Neural crest cell (in vitro differentiated cells): Measurements from ENCODE around the gene NPAT. TPM values are rescaled to one million over a fixed set of nuclear protein-coding genes. Genes with fewer than 3 reads are reported as not detected.
"Not testable (repeated sequence)": the region's sequence is repeated elsewhere in the genome, so short reads cannot be mapped to it uniquely, and the experiment has no call there.

Experiments
- DNase-seq: peaks from one replicate; pipeline ENCODE4 v3.0.0; 2021; ENCODE audit warnings: low read depth, mixed read lengths, low spot score
- H3K27ac Mint-ChIP-seq: one replicate; pipeline ENCODE4 v1.8.0; 2021; ENCODE audit warnings: mild to moderate bottlenecking, mixed read lengths; ENCODE audit not compliant: unreplicated experiment
- H3K27me3 Mint-ChIP-seq: 2 replicates; pipeline ENCODE4 v1.8.0; 2021; ENCODE audit warnings: low read depth, mild to moderate bottlenecking, mixed read lengths
- H3K36me3 Mint-ChIP-seq: 2 replicates; pipeline ENCODE4 v1.8.0; 2021; ENCODE audit warnings: low read depth, mild to moderate bottlenecking, mixed read lengths
- H3K4me1 Mint-ChIP-seq: 2 replicates; pipeline ENCODE4 v1.8.0; 2021; ENCODE audit warnings: mixed read lengths
- H3K4me3 Mint-ChIP-seq: one replicate; pipeline ENCODE4 v1.8.0; 2021; ENCODE audit warnings: mild to moderate bottlenecking, mixed read lengths
- H3K9me3 Mint-ChIP-seq: 2 replicates; pipeline ENCODE4 v1.8.0; 2021; ENCODE audit warnings: mixed read lengths
- total RNA-seq: library from RNA; stranded (reverse); gene quantifications from 2 replicates; pipeline ENCODE4 v1.2.1, GENCODE V29; 2021
- TF ChIP-seq, protein P1 (sequence below): fragments of 200-600 bp; sonication (generic); conservative IDR thresholded peaks from 2 replicates; pipeline ENCODE4 v1.5.0; 2021; ENCODE audit warnings: antibody characterized with exemption, mild to moderate bottlenecking

The NPAT gene
- total RNA-seq, 1 donor from 2014 or later, result 14.5 TPM

DNA sequence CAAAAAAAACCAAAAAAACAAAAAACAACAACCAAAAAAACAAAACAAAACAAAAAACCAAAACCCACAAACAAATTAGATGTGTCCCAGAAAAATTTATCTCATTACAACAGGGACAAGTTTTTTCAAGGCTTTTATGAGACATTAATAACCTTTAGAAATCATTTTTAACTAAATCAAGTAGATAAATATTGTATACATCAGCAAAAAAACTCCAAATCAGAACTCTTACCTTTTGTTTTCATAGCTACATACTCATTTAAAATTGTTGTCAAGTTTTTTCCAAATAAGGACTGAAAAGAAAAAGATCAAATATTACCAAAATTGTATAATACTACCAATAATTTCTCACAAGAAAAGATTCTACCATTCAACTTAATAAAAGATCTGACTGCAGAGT, 28.7 kb downstream of the NPAT start:
- Mint-ChIP-seq H3K9me3 (no peaks in the 10 kb centered on the region), H3K36me3 (peaks cover 13% of the 10 kb centered on the region), H3K4me3 (no peak overlapping the region), H3K27me3 (no peaks in the 10 kb centered on the region), H3K27ac (no peak overlapping the region), H3K4me1 (no peaks in the 10 kb centered on the region)
- no peak for DNase-seq
- TF ChIP-seq, protein P1, sequence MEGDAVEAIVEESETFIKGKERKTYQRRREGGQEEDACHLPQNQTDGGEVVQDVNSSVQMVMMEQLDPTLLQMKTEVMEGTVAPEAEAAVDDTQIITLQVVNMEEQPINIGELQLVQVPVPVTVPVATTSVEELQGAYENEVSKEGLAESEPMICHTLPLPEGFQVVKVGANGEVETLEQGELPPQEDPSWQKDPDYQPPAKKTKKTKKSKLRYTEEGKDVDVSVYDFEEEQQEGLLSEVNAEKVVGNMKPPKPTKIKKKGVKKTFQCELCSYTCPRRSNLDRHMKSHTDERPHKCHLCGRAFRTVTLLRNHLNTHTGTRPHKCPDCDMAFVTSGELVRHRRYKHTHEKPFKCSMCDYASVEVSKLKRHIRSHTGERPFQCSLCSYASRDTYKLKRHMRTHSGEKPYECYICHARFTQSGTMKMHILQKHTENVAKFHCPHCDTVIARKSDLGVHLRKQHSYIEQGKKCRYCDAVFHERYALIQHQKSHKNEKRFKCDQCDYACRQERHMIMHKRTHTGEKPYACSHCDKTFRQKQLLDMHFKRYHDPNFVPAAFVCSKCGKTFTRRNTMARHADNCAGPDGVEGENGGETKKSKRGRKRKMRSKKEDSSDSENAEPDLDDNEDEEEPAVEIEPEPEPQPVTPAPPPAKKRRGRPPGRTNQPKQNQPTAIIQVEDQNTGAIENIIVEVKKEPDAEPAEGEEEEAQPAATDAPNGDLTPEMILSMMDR, result no peak

DNA sequence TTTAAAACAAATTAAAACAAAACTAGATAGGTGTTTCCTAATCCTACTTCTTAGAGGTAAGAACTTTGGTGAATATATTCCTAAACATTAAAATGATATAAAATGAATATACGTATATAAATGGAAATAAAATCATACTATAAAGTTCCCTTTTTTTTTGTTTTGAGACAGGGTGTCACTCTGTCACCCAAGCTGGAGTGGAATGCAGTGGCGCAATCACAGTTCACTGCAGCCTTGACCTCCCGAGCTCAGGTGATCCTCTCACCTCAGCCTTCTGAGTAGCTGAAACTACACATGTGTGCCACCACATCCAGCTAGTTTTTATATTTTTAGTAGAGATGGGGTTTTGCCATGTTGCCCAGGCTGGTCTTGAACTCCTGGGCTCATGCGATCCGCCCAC, 44.9 kb downstream of the NPAT start:
- Mint-ChIP-seq H3K36me3 (peaks cover 21% of the 10 kb centered on the region), H3K27me3 (no peaks in the 10 kb centered on the region), H3K9me3 (no peaks in the 10 kb centered on the region), H3K27ac (no peak overlapping the region), H3K4me1 (no peaks in the 10 kb centered on the region), H3K4me3 (no peak overlapping the region)
- DNase-seq, result no peak
- TF ChIP-seq, protein P1, result no peak

DNA sequence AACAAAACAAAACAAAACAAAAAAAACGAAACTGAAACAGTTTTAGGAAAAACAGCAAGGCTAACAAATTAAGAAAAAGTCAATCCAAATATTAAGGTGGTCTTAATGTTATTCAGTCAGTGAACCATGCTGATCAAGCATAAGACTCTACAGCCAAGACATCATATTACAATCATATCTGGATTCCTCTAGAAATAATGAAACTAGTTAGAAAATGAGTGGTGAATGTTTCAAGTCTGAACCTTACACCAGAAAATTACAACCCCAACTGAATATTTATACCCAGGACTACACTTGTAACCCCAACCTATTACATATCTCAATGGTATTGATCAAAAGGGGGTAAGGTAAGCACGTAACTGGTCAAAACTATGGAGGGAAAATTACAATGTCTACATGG, 52.3 kb downstream of the NPAT start:
- Mint-ChIP-seq H3K27ac (no peak overlapping the region), H3K4me3 (no peak overlapping the region), H3K36me3 (peaks cover 19% of the 10 kb centered on the region), H3K27me3 (no peaks in the 10 kb centered on the region), H3K4me1 (no peaks in the 10 kb centered on the region), H3K9me3 (no peaks in the 10 kb centered on the region)
- DNase-seq, result no peak
- TF ChIP-seq, protein P1, result no peak

DNA sequence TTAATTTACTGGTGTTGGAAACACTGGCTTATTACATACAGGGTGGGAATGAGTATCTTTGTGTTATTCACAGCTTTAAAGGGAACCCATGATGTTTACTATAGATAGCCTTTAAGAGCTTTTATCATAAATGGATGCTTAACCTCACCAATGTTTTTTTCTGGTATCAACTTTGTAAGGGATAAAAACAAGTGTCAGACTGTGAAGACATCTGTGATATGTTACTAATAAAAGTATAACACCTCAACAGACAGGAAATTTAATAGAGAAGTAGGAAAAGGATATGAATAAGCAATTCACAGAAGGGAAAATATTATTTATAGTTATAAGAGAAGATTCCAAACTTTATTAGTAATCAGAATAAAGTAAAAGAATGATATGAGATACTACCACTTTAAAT, 54.8 kb downstream of the NPAT start:
- no peaks in the 10 kb centered on the region for H3K9me3 Mint-ChIP-seq
- TF ChIP-seq, protein P1, result no peak
- H3K27ac Mint-ChIP-seq, result no peak overlapping the region
- no peaks in the 10 kb centered on the region for H3K4me1 Mint-ChIP-seq
- no peaks in the 10 kb centered on the region for H3K27me3 Mint-ChIP-seq
- H3K36me3 Mint-ChIP-seq, result peaks cover 15% of the 10 kb centered on the region
- H3K4me3 Mint-ChIP-seq, result no peak overlapping the region
- no peak for DNase-seq

DNA sequence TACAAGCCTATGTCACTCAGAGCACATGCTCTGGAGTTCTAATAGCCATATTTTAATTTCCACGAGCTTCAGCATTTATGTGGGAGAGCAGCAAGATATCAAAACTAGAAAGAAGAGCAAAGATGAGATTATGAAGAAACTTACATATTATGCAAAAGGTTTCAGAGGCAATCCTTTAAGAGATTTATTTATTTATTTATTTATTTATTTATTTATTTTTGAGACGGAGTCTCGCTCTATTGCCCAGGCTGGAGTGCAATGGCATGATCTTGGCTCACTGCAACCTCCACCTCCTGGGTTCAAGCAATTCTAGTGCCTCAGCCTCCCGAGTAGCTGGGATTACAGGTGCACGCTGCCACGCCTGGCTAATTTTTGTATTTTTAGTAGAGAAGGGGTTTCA, 59.6 kb downstream of the NPAT start:
- H3K27me3 Mint-ChIP-seq, H3K36me3 Mint-ChIP-seq, H3K27ac Mint-ChIP-seq: not testable (repeated sequence)

DNA sequence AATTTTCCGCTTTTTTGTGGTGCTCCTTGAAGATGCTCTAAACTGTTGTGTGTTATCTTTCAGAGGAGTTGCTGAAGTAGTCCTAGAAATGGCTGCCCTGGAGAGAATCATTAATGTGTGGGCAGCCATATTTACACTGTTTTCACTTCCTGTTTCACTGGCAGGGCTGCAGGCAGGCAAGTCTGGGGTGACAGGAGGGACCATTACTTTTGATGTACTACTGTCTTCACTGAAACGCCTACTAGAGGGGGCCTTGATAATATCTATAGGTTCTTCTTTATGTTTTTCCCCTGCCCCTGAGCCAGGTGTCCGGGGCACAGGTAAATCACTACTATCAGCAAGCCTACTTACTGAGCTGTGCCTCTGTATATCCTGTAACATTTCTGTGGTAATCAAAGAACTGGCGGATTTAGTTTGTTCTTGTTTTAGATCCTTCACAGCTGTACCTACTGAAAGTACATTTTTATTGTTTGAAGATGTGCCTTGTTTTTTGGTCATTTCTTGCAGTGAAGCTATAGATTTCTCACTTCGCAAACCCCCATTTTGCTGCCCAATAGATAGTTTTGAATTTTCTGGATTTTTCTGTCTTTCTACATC, 61.4 kb downstream of the NPAT start:
- H3K27ac Mint-ChIP-seq, result no peak overlapping the region

More for the DNA sequence above, 59.6 kb downstream of the NPAT start:
- not testable (repeated sequence) for H3K4me3 Mint-ChIP-seq, DNase-seq, H3K9me3 Mint-ChIP-seq, H3K4me1 Mint-ChIP-seq

More for the DNA sequence above, 61.4 kb downstream of the NPAT start:
- no peaks in the 10 kb centered on the region for H3K9me3 Mint-ChIP-seq
- H3K4me3 Mint-ChIP-seq, result no peak overlapping the region
- H3K4me1 Mint-ChIP-seq, result no peaks in the 10 kb centered on the region
- no peaks in the 10 kb centered on the region for H3K36me3 Mint-ChIP-seq
- DNase-seq, result no peak
- TF ChIP-seq, protein P1, result no peak
- H3K27me3 Mint-ChIP-seq, result no peaks in the 10 kb centered on the region
